GM12878 (cell line): Measurements from ENCODE around the gene GPR62.

Source experiments
- CEBPB ChIP-seq, 2 experiments: fragments of 150-350 bp in 1 of 2; IDR thresholded peaks; 2 replicates each; pipeline ENCODE4 v1.6.1; 2012 to 2014; ENCODE audit warnings: low read depth in 2 of 2, low read length in 2 of 2, borderline replicate concordance in 1 of 2, inconsistent platforms in 1 of 2
- CTCF ChIP-seq, 3 experiments: IDR thresholded peaks in 2 of 3; conservative IDR thresholded peaks in 1 of 3; 2 replicates each; pipeline ENCODE4 v1.5.1; 2011; ENCODE audit warnings: low read depth in 3 of 3, low read length in 3 of 3, mild to moderate bottlenecking in 3 of 3, control low read depth in 2 of 3, moderate library complexity in 2 of 3, inconsistent platforms in 1 of 3, mixed read lengths in 1 of 3; ENCODE audit not compliant: control insufficient read depth in 2 of 3, insufficient read depth in 1 of 3; ENCODE audit errors: extremely low read depth in 1 of 3
- E2F8 ChIP-seq: fragments of 450-650 bp; IDR thresholded peaks from 2 replicates; pipeline ENCODE4 v1.6.1; 2018; ENCODE audit warnings: mild to moderate bottlenecking, low read depth, moderate library complexity; ENCODE audit not compliant: partially characterized antibody
- KAT2A ChIP-seq: conservative IDR thresholded peaks from 2 replicates; pipeline ENCODE4 v1.6.1; 2011; ENCODE audit warnings: low read depth, low read length; ENCODE audit not compliant: control insufficient read depth
- KLF5 ChIP-seq: fragments of 450-650 bp; IDR thresholded peaks from 2 replicates; pipeline ENCODE4 v1.6.1; 2014; ENCODE audit warnings: mild to moderate bottlenecking; ENCODE audit not compliant: partially characterized antibody
- LARP7 ChIP-seq: fragments of 450-650 bp; IDR thresholded peaks from 2 replicates; pipeline ENCODE4 v1.6.1; 2017; ENCODE audit warnings: mild to moderate bottlenecking
- MTA2 ChIP-seq: fragments of 450-650 bp; IDR thresholded peaks from 2 replicates; pipeline ENCODE4 v1.6.1; 2016; ENCODE audit warnings: low read depth, mild to moderate bottlenecking, moderate library complexity
- MXI1 ChIP-seq: fragments of 150-350 bp; IDR thresholded peaks from 2 replicates; pipeline ENCODE4 v1.6.1; 2011; ENCODE audit warnings: low read depth, mild to moderate bottlenecking, inconsistent platforms, low read length, improper control_type of control experiment
- POLR2A ChIP-seq: IDR thresholded peaks from 2 replicates; pipeline ENCODE4 v1.6.1; 2011; ENCODE audit warnings: low read depth, mild to moderate bottlenecking, low read length
- POLR2AphosphoS5 ChIP-seq: IDR thresholded peaks from 2 replicates; pipeline ENCODE4 v1.6.1; 2011; ENCODE audit warnings: mild to moderate bottlenecking, low read length, inconsistent platforms
- RCOR1 ChIP-seq: conservative IDR thresholded peaks from 2 replicates; pipeline ENCODE4 v1.6.1; 2012; ENCODE audit warnings: low read depth, low read length, improper control_type of control experiment
- SMC3 ChIP-seq: IDR thresholded peaks from 2 replicates; pipeline ENCODE4 v1.6.1; 2011; ENCODE audit warnings: low read length, improper control_type of control experiment, borderline replicate concordance
- SUPT20H ChIP-seq: IDR thresholded peaks from 2 replicates; pipeline ENCODE4 v1.6.1; 2011; ENCODE audit warnings: low read depth, mild to moderate bottlenecking, low read length, moderate library complexity, borderline replicate concordance; ENCODE audit not compliant: control insufficient read depth
- ZZZ3 ChIP-seq: IDR thresholded peaks from 2 replicates; pipeline ENCODE4 v1.6.1; 2011; ENCODE audit warnings: low read depth; ENCODE audit not compliant: control insufficient read depth, insufficient read length

- TF ChIP-seq KAT2A = no peak
- TF ChIP-seq CTCF (IDR thresholded peaks at IDR 0.05 in 2 of 3, conservative IDR thresholded peaks at IDR 0.05 in 1 of 3; ENCODE audit: control insufficient read depth in 2 of 3, extremely low read depth in 1 of 3, insufficient read depth in 1 of 3, low read depth in 3 of 3, low read length in 3 of 3) = no peak
- no peak for TF ChIP-seq KLF5
- TF ChIP-seq E2F8 = no peak
- TF ChIP-seq POLR2AphosphoS5 = no peak
- TF ChIP-seq LARP7 = no peak
- TF ChIP-seq CEBPB (IDR thresholded peaks at IDR 0.05; ENCODE audit: borderline replicate concordance in 1 of 2, low read depth in 2 of 2, low read length in 2 of 2) = no peak
- TF ChIP-seq MTA2 = no peak
- no peak for TF ChIP-seq SUPT20H
- TF ChIP-seq MXI1 = no peak
- TF ChIP-seq SMC3 = no peak
- TF ChIP-seq POLR2A = no peak
- no peak for TF ChIP-seq RCOR1
- TF ChIP-seq ZZZ3 = no peak
These were observed 47.2 kb upstream of the GPR62 start for GRCh38 chr3:51908026-51908425.
